Neural cell (in vitro differentiated cells): ENCODE data around the gene CPM. TPM values are rescaled to one million over a fixed set of nuclear protein-coding genes. Genes with fewer than 3 reads are reported as not detected.

Experiments
- H2AFZ ChIP-seq: fragments of 200-600, 300-800 bp; sonication (generic), shearing (Covaris generic); 2 replicates; pipeline ENCODE4 v1.6.0; 2014; ENCODE audit warnings: low read depth, mild to moderate bottlenecking, antibody characterized with exemption, low read length, moderate library complexity
- H3F3A ChIP-seq: fragments of 200-600 bp; shearing (Covaris generic); 2 replicates; pipeline ENCODE4 v1.6.1; 2016; ENCODE audit warnings: mild to moderate bottlenecking, moderate library complexity, mixed read lengths, antibody characterized with exemption, low read length; ENCODE audit not compliant: insufficient read depth, poor library complexity, severe bottlenecking
- H3K27ac ChIP-seq: fragments of 200-600, 300-800 bp; sonication (generic), shearing (Covaris generic); 2 replicates; pipeline ENCODE4 v1.5.1; 2014; ENCODE audit warnings: mild to moderate bottlenecking, low read length, moderate library complexity
- H3K27me3 ChIP-seq: fragments of 300-800, 200-600 bp; sonication (generic), shearing (Covaris generic); 2 replicates; pipeline ENCODE4 v1.6.0; 2014; ENCODE audit warnings: mild to moderate bottlenecking, low read depth, low read length, moderate library complexity; ENCODE audit not compliant: insufficient read depth
- H3K36me3 ChIP-seq: fragments of 300-800, 200-600 bp; sonication (generic), shearing (Covaris generic); 2 replicates; pipeline ENCODE4 v1.5.1; 2014; ENCODE audit warnings: mild to moderate bottlenecking, antibody characterized with exemption, low read length, moderate library complexity; ENCODE audit not compliant: insufficient read depth
- H3K4me2 ChIP-seq: fragments of 300-800, 200-600 bp; sonication (generic), shearing (Covaris generic); 2 replicates; pipeline ENCODE4 v1.6.0; 2014; ENCODE audit warnings: mild to moderate bottlenecking, low read length
- H3K4me3 ChIP-seq: fragments of 300-800, 200-600 bp; sonication (generic), shearing (Covaris generic); 2 replicates; pipeline ENCODE4 v1.5.1; 2014; ENCODE audit warnings: mild to moderate bottlenecking, low read length, moderate library complexity
- H3K79me2 ChIP-seq: fragments of 200-600 bp; shearing (Covaris generic); replicated peaks from 2 replicates; pipeline ENCODE4 v1.6.0; 2014; ENCODE audit warnings: mild to moderate bottlenecking, low read length, moderate library complexity; ENCODE audit not compliant: insufficient read depth
- H3K9ac ChIP-seq: fragments of 300-800, 200-600 bp; sonication (generic), shearing (Covaris generic); 2 replicates; pipeline ENCODE4 v1.6.1; 2016; ENCODE audit warnings: mild to moderate bottlenecking, low read length, mixed read lengths
- H3K9me2 ChIP-seq: fragments of 200-600 bp; shearing (Covaris generic); 2 replicates; pipeline ENCODE4 v1.6.1; 2016; ENCODE audit warnings: mild to moderate bottlenecking, low read length, mixed read lengths; ENCODE audit not compliant: insufficient read depth
- H3K9me3 ChIP-seq: fragments of 200-600, 300-800 bp; sonication (generic), shearing (Covaris generic); 2 replicates; pipeline ENCODE4 v1.6.1; 2016; ENCODE audit warnings: mild to moderate bottlenecking, mixed run types, low read length, moderate library complexity, mixed read lengths
- H4K20me1 ChIP-seq: fragments of 200-600 bp; shearing (Covaris generic); 2 replicates; pipeline ENCODE4 v1.6.1; 2016; ENCODE audit warnings: mild to moderate bottlenecking, mixed run types; ENCODE audit not compliant: insufficient read depth
- CTCF ChIP-seq: fragments of 450-650 bp; IDR thresholded peaks from 2 replicates; pipeline ENCODE4 v1.5.1; 2014; ENCODE audit warnings: antibody characterized with exemption, mild to moderate bottlenecking, moderate library complexity; ENCODE audit not compliant: poor library complexity, severe bottlenecking
- EP300 ChIP-seq: fragments of 450-650 bp; conservative IDR thresholded peaks from 2 replicates; pipeline ENCODE4 v1.6.1; 2014; ENCODE audit warnings: antibody characterized with exemption, mild to moderate bottlenecking, moderate library complexity; ENCODE audit not compliant: poor library complexity, severe bottlenecking
- EZH2 ChIP-seq: fragments of 200-600, 300-800 bp; shearing (Covaris generic), sonication (generic); IDR thresholded peaks from 2 replicates; pipeline ENCODE4 v1.6.1; 2014; ENCODE audit warnings: antibody characterized with exemption, low read length, borderline replicate concordance, mild to moderate bottlenecking; ENCODE audit not compliant: insufficient read depth, poor library complexity, severe bottlenecking
- MXI1 ChIP-seq: fragments of 450-650 bp; conservative IDR thresholded peaks from 2 replicates; pipeline ENCODE4 v1.6.1; 2014; ENCODE audit warnings: antibody characterized with exemption, mild to moderate bottlenecking; ENCODE audit not compliant: poor library complexity, severe bottlenecking
- POLR2AphosphoS5 ChIP-seq: IDR thresholded peaks from 2 replicates; pipeline ENCODE4 v1.6.1; 2012
- RAD21 ChIP-seq: fragments of 450-650 bp; conservative IDR thresholded peaks from 2 replicates; pipeline ENCODE4 v1.6.1; 2014; ENCODE audit warnings: antibody characterized with exemption, mild to moderate bottlenecking, moderate library complexity
- REST ChIP-seq: IDR thresholded peaks from 2 replicates; pipeline ENCODE4 v1.6.1; 2012; ENCODE audit warnings: borderline replicate concordance
- SMC3 ChIP-seq: fragments of 450-650 bp; conservative IDR thresholded peaks from 2 replicates; pipeline ENCODE4 v1.6.1; 2014; ENCODE audit warnings: antibody characterized with exemption, mild to moderate bottlenecking, moderate library complexity; ENCODE audit not compliant: poor library complexity
- TAF1 ChIP-seq: IDR thresholded peaks from 2 replicates; pipeline ENCODE4 v1.6.1; 2012; ENCODE audit warnings: low read depth
- polyA plus RNA-seq: library from polyadenylated mRNA; depleted of rRNA; stranded (reverse); fragments of >200 nt; gene quantifications from 2 replicates; pipeline ENCODE4 v1.2.3, GENCODE V29; 2014

Gene CPM
- polyA plus RNA-seq, 1 donor from 2014 or later, result not detected

GRCh38 chr12:68976395-68976841 is 43.4 kb upstream of the CPM start:
- H3K9ac ChIP-seq, result no peak overlapping the region
- no peaks in the 10 kb centered on the region for H3K36me3 ChIP-seq
- no peaks in the 10 kb centered on the region for H4K20me1 ChIP-seq
- no peak overlapping the region for H3K4me2 ChIP-seq
- H3F3A ChIP-seq, result no peaks in the 10 kb centered on the region
- H2AFZ ChIP-seq, result no peak overlapping the region
- H3K27ac ChIP-seq, result no peak overlapping the region
- H3K27me3 ChIP-seq, result no peaks in the 10 kb centered on the region
- H3K79me2 ChIP-seq, result no peaks in the 10 kb centered on the region
- H3K9me3 ChIP-seq, result no peaks in the 10 kb centered on the region
- no peak overlapping the region for H3K4me3 ChIP-seq
- H3K9me2 ChIP-seq, result no peaks in the 10 kb centered on the region
- TF ChIP-seq RAD21 (no peak), EZH2 (no peak), EP300 (no peak), POLR2AphosphoS5 (no peak), MXI1 (no peak), SMC3 (no peak), REST (no peak), CTCF (no peak), TAF1 (no peak)

GRCh38 chr12:68975811-68976210 is 42.8 kb upstream of the CPM start:
- Histone ChIP-seq H3K79me2 (no peaks in the 10 kb centered on the region), H3K9me3 (no peaks in the 10 kb centered on the region), H3K9me2 (no peaks in the 10 kb centered on the region), H2AFZ (no peak overlapping the region), H3K36me3 (no peaks in the 10 kb centered on the region), H3K4me3 (no peak overlapping the region), H3K9ac (no peak overlapping the region), H3K27ac (no peak overlapping the region), H3F3A (no peaks in the 10 kb centered on the region), H4K20me1 (no peaks in the 10 kb centered on the region), H3K4me2 (no peak overlapping the region), H3K27me3 (no peaks in the 10 kb centered on the region)
- TF ChIP-seq REST (no peak), RAD21 (no peak), SMC3 (no peak), EZH2 (no peak), POLR2AphosphoS5 (no peak)
